ENCODE data around the gene PGBD2. TPM values are rescaled to one million over a fixed set of nuclear protein-coding genes. Genes with fewer than 3 reads are reported as not detected.

PGBD2 gene
- total and polyA plus RNA-seq, 2 of the 8 experiments (the other 6 are each of a cell fraction or from before 2014, with no cell fraction given), result 4.5 to 7.7 TPM

DNA sequence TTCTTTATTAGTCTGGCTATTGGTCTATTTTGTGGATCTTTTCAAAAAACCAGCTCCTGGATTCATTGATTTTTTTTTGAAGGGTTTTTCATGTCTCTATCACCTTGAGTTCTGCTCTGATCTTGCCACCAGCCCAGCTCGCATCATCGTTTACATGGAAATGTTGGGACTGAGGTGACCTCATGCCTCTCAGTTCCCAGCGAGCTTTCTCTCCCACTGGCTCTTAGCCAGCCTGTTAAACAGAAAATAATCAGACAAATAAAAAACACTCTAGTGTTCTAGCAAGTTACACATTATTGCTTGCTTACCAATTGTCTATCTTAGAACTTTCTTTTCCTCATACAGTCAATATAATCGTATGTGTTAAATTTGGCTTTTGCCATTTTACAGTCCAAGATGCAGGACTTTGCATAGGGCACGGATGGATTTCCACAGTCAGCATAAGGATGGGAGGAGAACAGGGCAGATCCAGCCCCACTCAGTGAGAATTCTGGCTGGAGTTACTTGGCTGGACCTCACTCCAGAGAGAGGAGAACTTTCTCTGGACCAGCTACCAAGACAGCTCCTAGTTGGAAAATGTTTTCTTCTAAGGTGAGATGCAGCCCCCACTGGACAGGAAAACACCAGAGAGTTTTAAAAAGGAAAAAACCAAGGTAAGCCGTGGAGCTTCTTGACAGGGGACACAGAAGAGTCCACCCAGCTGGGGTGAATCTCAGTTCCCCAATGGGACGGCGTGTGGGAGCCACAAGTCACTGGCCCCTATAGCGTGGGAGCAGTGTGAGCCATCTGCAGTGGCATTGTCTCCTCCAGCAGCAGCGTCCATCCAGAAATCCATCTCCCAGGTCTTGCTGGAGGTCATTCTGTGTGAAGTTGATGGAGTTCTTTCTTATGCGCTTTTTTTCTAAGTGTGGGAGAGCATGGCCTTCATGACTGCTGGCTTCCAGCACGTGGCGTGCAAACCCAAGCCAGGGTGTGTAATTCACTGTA lies 17.6 kb downstream of the PGBD2 start (continued):
- TF ChIP-seq, protein P1, sequence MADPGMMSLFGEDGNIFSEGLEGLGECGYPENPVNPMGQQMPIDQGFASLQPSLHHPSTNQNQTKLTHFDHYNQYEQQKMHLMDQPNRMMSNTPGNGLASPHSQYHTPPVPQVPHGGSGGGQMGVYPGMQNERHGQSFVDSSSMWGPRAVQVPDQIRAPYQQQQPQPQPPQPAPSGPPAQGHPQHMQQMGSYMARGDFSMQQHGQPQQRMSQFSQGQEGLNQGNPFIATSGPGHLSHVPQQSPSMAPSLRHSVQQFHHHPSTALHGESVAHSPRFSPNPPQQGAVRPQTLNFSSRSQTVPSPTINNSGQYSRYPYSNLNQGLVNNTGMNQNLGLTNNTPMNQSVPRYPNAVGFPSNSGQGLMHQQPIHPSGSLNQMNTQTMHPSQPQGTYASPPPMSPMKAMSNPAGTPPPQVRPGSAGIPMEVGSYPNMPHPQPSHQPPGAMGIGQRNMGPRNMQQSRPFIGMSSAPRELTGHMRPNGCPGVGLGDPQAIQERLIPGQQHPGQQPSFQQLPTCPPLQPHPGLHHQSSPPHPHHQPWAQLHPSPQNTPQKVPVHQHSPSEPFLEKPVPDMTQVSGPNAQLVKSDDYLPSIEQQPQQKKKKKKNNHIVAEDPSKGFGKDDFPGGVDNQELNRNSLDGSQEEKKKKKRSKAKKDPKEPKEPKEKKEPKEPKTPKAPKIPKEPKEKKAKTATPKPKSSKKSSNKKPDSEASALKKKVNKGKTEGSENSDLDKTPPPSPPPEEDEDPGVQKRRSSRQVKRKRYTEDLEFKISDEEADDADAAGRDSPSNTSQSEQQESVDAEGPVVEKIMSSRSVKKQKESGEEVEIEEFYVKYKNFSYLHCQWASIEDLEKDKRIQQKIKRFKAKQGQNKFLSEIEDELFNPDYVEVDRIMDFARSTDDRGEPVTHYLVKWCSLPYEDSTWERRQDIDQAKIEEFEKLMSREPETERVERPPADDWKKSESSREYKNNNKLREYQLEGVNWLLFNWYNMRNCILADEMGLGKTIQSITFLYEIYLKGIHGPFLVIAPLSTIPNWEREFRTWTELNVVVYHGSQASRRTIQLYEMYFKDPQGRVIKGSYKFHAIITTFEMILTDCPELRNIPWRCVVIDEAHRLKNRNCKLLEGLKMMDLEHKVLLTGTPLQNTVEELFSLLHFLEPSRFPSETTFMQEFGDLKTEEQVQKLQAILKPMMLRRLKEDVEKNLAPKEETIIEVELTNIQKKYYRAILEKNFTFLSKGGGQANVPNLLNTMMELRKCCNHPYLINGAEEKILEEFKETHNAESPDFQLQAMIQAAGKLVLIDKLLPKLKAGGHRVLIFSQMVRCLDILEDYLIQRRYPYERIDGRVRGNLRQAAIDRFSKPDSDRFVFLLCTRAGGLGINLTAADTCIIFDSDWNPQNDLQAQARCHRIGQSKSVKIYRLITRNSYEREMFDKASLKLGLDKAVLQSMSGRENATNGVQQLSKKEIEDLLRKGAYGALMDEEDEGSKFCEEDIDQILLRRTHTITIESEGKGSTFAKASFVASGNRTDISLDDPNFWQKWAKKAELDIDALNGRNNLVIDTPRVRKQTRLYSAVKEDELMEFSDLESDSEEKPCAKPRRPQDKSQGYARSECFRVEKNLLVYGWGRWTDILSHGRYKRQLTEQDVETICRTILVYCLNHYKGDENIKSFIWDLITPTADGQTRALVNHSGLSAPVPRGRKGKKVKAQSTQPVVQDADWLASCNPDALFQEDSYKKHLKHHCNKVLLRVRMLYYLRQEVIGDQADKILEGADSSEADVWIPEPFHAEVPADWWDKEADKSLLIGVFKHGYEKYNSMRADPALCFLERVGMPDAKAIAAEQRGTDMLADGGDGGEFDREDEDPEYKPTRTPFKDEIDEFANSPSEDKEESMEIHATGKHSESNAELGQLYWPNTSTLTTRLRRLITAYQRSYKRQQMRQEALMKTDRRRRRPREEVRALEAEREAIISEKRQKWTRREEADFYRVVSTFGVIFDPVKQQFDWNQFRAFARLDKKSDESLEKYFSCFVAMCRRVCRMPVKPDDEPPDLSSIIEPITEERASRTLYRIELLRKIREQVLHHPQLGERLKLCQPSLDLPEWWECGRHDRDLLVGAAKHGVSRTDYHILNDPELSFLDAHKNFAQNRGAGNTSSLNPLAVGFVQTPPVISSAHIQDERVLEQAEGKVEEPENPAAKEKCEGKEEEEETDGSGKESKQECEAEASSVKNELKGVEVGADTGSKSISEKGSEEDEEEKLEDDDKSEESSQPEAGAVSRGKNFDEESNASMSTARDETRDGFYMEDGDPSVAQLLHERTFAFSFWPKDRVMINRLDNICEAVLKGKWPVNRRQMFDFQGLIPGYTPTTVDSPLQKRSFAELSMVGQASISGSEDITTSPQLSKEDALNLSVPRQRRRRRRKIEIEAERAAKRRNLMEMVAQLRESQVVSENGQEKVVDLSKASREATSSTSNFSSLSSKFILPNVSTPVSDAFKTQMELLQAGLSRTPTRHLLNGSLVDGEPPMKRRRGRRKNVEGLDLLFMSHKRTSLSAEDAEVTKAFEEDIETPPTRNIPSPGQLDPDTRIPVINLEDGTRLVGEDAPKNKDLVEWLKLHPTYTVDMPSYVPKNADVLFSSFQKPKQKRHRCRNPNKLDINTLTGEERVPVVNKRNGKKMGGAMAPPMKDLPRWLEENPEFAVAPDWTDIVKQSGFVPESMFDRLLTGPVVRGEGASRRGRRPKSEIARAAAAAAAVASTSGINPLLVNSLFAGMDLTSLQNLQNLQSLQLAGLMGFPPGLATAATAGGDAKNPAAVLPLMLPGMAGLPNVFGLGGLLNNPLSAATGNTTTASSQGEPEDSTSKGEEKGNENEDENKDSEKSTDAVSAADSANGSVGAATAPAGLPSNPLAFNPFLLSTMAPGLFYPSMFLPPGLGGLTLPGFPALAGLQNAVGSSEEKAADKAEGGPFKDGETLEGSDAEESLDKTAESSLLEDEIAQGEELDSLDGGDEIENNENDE (IDR thresholded peaks at IDR 0.05; ENCODE audit: insufficient replicate concordance, low read length), result no peak
- TF ChIP-seq, protein P2, sequence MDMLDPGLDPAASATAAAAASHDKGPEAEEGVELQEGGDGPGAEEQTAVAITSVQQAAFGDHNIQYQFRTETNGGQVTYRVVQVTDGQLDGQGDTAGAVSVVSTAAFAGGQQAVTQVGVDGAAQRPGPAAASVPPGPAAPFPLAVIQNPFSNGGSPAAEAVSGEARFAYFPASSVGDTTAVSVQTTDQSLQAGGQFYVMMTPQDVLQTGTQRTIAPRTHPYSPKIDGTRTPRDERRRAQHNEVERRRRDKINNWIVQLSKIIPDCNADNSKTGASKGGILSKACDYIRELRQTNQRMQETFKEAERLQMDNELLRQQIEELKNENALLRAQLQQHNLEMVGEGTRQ (IDR thresholded peaks at IDR 0.05; ENCODE audit: low read length), result no peak
- TF ChIP-seq SUZ12 (IDR thresholded peaks at IDR 0.05; ENCODE audit: low read length), result no peak
- TF ChIP-seq SIN3A (conservative IDR thresholded peaks at IDR 0.05 in 1 of 2, IDR thresholded peaks at IDR 0.05 in 1 of 2; ENCODE audit: low read depth in 1 of 2, low read length in 2 of 2), result no peak
- no peak for TF ChIP-seq FOSL1 (IDR thresholded peaks at IDR 0.05; ENCODE audit: insufficient read depth, low read depth, low read length)
- no peak for TF ChIP-seq MAFK (IDR thresholded peaks at IDR 0.05; ENCODE audit: low read depth, low read length)
- TF ChIP-seq SP1 (IDR thresholded peaks at IDR 0.05; ENCODE audit: low read depth, low read length), result no peak
- TF ChIP-seq SP2 (IDR thresholded peaks at IDR 0.05; ENCODE audit: low read length), result no peak
